OCI-LY1 (cell line): ENCODE measurements around the gene BST1.

Experiments used
- EZH2 ChIP-seq: fragments of 200-600 bp; sonication (generic), shearing (Covaris generic); IDR thresholded peaks from 2 replicates; pipeline ENCODE4 v1.8.0; 2017; ENCODE audit warnings: borderline replicate concordance, mixed run types, mild to moderate bottlenecking, antibody characterized with exemption, low read length, moderate library complexity, mixed read lengths
- TF ChIP-seq, protein P1 (sequence below): fragments of 200-600 bp; sonication (generic), shearing (Covaris generic); IDR thresholded peaks from 2 replicates; pipeline ENCODE4 v1.5.1; 2017; ENCODE audit warnings: mild to moderate bottlenecking, antibody characterized with exemption, low read length, moderate library complexity, mixed read lengths

DNA sequence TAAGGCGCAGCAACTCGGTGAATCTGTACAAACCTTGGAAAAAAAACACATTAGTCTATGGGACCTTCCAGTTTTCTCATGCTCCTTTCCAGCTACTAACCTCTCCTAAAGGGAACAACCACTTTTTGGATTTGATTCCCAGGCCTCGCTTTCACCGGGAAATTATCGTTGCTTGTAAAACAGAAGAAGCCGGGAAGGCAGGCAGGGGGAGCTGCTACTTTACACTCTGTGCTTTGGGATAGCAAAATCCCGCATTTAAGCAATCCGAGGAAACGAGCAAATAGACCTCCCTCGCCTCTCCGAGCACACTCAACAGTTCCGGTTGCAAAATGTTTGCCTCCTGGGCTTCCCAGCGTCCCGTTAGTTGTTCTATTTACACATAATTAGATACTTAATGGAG is 76.4 kb downstream of the BST1 start:
- TF ChIP-seq, protein P1, sequence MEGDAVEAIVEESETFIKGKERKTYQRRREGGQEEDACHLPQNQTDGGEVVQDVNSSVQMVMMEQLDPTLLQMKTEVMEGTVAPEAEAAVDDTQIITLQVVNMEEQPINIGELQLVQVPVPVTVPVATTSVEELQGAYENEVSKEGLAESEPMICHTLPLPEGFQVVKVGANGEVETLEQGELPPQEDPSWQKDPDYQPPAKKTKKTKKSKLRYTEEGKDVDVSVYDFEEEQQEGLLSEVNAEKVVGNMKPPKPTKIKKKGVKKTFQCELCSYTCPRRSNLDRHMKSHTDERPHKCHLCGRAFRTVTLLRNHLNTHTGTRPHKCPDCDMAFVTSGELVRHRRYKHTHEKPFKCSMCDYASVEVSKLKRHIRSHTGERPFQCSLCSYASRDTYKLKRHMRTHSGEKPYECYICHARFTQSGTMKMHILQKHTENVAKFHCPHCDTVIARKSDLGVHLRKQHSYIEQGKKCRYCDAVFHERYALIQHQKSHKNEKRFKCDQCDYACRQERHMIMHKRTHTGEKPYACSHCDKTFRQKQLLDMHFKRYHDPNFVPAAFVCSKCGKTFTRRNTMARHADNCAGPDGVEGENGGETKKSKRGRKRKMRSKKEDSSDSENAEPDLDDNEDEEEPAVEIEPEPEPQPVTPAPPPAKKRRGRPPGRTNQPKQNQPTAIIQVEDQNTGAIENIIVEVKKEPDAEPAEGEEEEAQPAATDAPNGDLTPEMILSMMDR = no peak
- TF ChIP-seq EZH2 = no peak
